HepG2 (cell line): ENCODE measurements around the gene TCTA. TPM values are rescaled to one million over a fixed set of nuclear protein-coding genes. Genes with fewer than 3 reads are reported as not detected.

ENCODE experiments used
- DDIT3 ChIP-seq: sonication (generic); formaldehyde crosslinking; IDR thresholded peaks from 2 replicates; pipeline ENCODE4 v1.4.0; 2020; ENCODE audit warnings: mild to moderate bottlenecking, missing genetic modification reagents
- DR1 ChIP-seq: sonication (generic); formaldehyde crosslinking; IDR thresholded peaks from 2 replicates; pipeline ENCODE4 v1.8.0; 2021; ENCODE audit warnings: mild to moderate bottlenecking, missing genetic modification reagents, inconsistent platforms
- FOSL2 ChIP-seq: sonication (generic); formaldehyde crosslinking; IDR thresholded peaks from 2 replicates; pipeline ENCODE4 v1.4.0; 2020; ENCODE audit warnings: missing genetic modification reagents
- MXD1 ChIP-seq: sonication (generic); formaldehyde crosslinking; IDR thresholded peaks from 2 replicates; pipeline ENCODE4 v1.4.0; 2020; ENCODE audit warnings: mild to moderate bottlenecking, missing genetic modification reagents
- PATZ1 ChIP-seq: sonication (generic); formaldehyde crosslinking; IDR thresholded peaks from 2 replicates; pipeline ENCODE4 v1.4.0; 2020; ENCODE audit warnings: missing genetic modification reagents
- POLR2AphosphoS5 ChIP-seq: IDR thresholded peaks from 2 replicates; pipeline ENCODE4 v1.6.1; 2012; ENCODE audit warnings: low read depth, low read length
- PPARG ChIP-seq: conservative IDR thresholded peaks from 2 replicates; pipeline ENCODE4 v1.6.1; 2016; ENCODE audit warnings: missing biosample characterization, missing genetic modification reagents
- PRDM4 ChIP-seq: sonication (generic); formaldehyde crosslinking; IDR thresholded peaks from 2 replicates; pipeline ENCODE4 v1.9.0; 2021; ENCODE audit warnings: missing genetic modification reagents, borderline replicate concordance
- RAD21 ChIP-seq: fragments of 450-650 bp; formaldehyde crosslinking; IDR thresholded peaks from 2 replicates; pipeline ENCODE4 v1.5.0; 2020; ENCODE audit warnings: mild to moderate bottlenecking
- SNRNP70 ChIP-seq: fragments of 200-400 bp; formaldehyde crosslinking; IDR thresholded peaks from 2 replicates; pipeline ENCODE4 v1.6.1; 2017; ENCODE audit warnings: mild to moderate bottlenecking, low read depth, low read length, moderate library complexity
- ZBTB33 ChIP-seq: sonication (generic); formaldehyde crosslinking; IDR thresholded peaks from 2 replicates; pipeline ENCODE4 v1.4.0; 2020; ENCODE audit warnings: missing genetic modification reagents
- ZNF510 ChIP-seq: sonication (generic); formaldehyde crosslinking; IDR thresholded peaks from 2 replicates; pipeline ENCODE4 v1.4.0; 2020; ENCODE audit warnings: low read depth, mild to moderate bottlenecking, missing genetic modification reagents
- ZNF549 ChIP-seq: sonication (generic); formaldehyde crosslinking; IDR thresholded peaks from 2 replicates; pipeline ENCODE4 v1.5.0; 2020; ENCODE audit warnings: missing genetic modification reagents
- ZNF562 ChIP-seq: sonication (generic); formaldehyde crosslinking; IDR thresholded peaks from 2 replicates; pipeline ENCODE4 v1.8.0; 2022; ENCODE audit warnings: missing genetic modification reagents, borderline replicate concordance
- ZNF678 ChIP-seq: sonication (generic); formaldehyde crosslinking; IDR thresholded peaks from 2 replicates; pipeline ENCODE4 v1.4.0; 2020; ENCODE audit warnings: mild to moderate bottlenecking, missing genetic modification reagents
- ZNF747 ChIP-seq: sonication (generic); formaldehyde crosslinking; IDR thresholded peaks from 2 replicates; pipeline ENCODE4 v1.8.1; 2023; ENCODE audit warnings: missing genetic modification reagents, mild to moderate bottlenecking, borderline replicate concordance
- polyA plus RNA-seq, 8 experiments: library from polyadenylated mRNA; depleted of rRNA in 3 of 8; stranded (reverse) in 7 of 8; unstranded in 1 of 8; fragments of >200 nt; fragmentation: Illumina TruSeq in 4 of 8; extraction: Trizol in 4 of 8; gene quantifications; 2 replicates each; pipeline versions ENCODE4 v1.2.1 to v1.2.3, GENCODE V29; 2011 to 2016; ENCODE audit warnings: low read depth in 4 of 8, missing spikeins in 1 of 8, mixed read lengths in 1 of 8; ENCODE audit not compliant: insufficient read depth in 1 of 8
- total RNA-seq, 5 experiments: library from RNA; depleted of rRNA; stranded (reverse); fragments of >200 nt; fragmentation: Illumina TruSeq; extraction: Trizol; gene quantifications; 2 replicates each; pipeline ENCODE4 v1.2.3, GENCODE V29; 2016; ENCODE audit warnings: low read depth in 1 of 5

Gene TCTA
- total and polyA plus RNA-seq, 2 of the 13 experiments (the other 11 are each of a cell fraction or from before 2014, with no cell fraction given), result 8.3 to 13.2 TPM

GRCh38 chr3:49422379-49423248 is 10.4 kb downstream of the TCTA start, which contains the start of gene AMT (continued):
- TF ChIP-seq ZNF678, result peak; percentile 20; the same call in 1 of the 2 replicates
- TF ChIP-seq ZBTB33 (CRISPR knock-in tag), result peak; percentile 26; the same call in 1 of the 2 replicates
- TF ChIP-seq ZNF747, result no peak; the same call in 1 of the 2 replicates
- TF ChIP-seq DDIT3 (CRISPR knock-in tag), result no peak
- TF ChIP-seq ZNF549 (CRISPR knock-in tag), result no peak
- TF ChIP-seq ZNF562 (CRISPR knock-in tag), result no peak
- peak; percentile 69; the same call in 1 of the 2 replicates for TF ChIP-seq DR1 (CRISPR knock-in tag)
- TF ChIP-seq ZNF510, result no peak
- TF ChIP-seq PATZ1 (CRISPR knock-in tag), result no peak
- peak; percentile 68 for TF ChIP-seq POLR2AphosphoS5
- TF ChIP-seq SNRNP70, result no peak
- no peak for TF ChIP-seq MXD1 (CRISPR knock-in tag)
- 0 out of 2 replicates have a peak, but pooled peaks have one; percentile 54 for TF ChIP-seq PPARG
- TF ChIP-seq FOSL2, result peak; percentile 78
- TF ChIP-seq PRDM4 (CRISPR knock-in tag), result no peak
- TF ChIP-seq RAD21 (CRISPR knock-in tag), result no peak; the same call in 1 of the 2 replicates
